Measurements from ENCODE around the gene KLK14. TPM values are rescaled to one million over a fixed set of nuclear protein-coding genes. Genes with fewer than 3 reads are reported as not detected.
A peak's percentile ranks its signal among the peaks of the same experiment; 100 is the strongest.

The KLK14 gene
- total and polyA plus RNA-seq, 8 donors: 0.20 to 0.77 (median 0.32) TPM; not detected in 3

GRCh38 chr19:51083783-51084182 lies 1.1 kb upstream of the KLK14 start:
- Histone ChIP-seq H3K9me3 (no peaks in the 10 kb centered on the region), H3K27ac (no peak overlapping the region), H3K4me1 (peaks cover 6 to 8% (median 7%) of the 10 kb centered on the region in 3 donors), H3K27me3 (no peaks in the 10 kb centered on the region), H3K36me3 (no peaks in the 10 kb centered on the region), H3K4me3 (no peak overlapping the region)
- 84% methylated on average over 13 to 14 of the region's 14 CpGs for WGBS, 2 donors
- ATAC-seq (no peak), FAIRE-seq (no peak), DNase-seq (no peak)
- intact Hi-C loops (cut with DNase I): no loop called here
- TF ChIP-seq CTCF (IDR thresholded peaks at IDR 0.05): no peak

- Histone ChIP-seq H3K9me3 (no peaks in the 10 kb centered on the region), H3K27me3 (no peaks in the 10 kb centered on the region), H3K27ac (no peak overlapping the region), H3K4me3 (no peak overlapping the region), H3K4me1 (peaks cover 6 to 8% (median 7%) of the 10 kb centered on the region in 3 donors), H3K36me3 (no peaks in the 10 kb centered on the region)
- DNase-seq (no peak), FAIRE-seq (no peak), ATAC-seq (no peak)
- TF ChIP-seq CTCF (IDR thresholded peaks at IDR 0.05): no peak
- intact Hi-C loops (cut with DNase I): no loop called here
- 64 to 65% methylated on average over 4 of the region's 4 CpGs for WGBS, 2 donors
Observed at GRCh38 chr19:51083181-51083580, 494 bp upstream of the KLK14 start.

- peaks cover 6 to 8% (median 7%) of the 10 kb centered on the region in 3 donors for H3K4me1 ChIP-seq
- no peak for ATAC-seq
- intact Hi-C loops (cut with DNase I): no loop called here
Observed at GRCh38 chr19:51081476-51081875, 1.2 kb downstream of the KLK14 start.

GRCh38 chr19:51079481-51080110 lies 3.1 kb downstream of the KLK14 start:
- peak; percentile 41 to 83 (median 68) for ATAC-seq

More at GRCh38 chr19:51081476-51081875, 1.2 kb downstream of the KLK14 start:
- Histone ChIP-seq H3K4me3 (no peak overlapping the region), H3K27ac (no peak overlapping the region), H3K9me3 (no peaks in the 10 kb centered on the region), H3K27me3 (no peaks in the 10 kb centered on the region), H3K36me3 (no peaks in the 10 kb centered on the region)
- no peak for TF ChIP-seq CTCF (IDR thresholded peaks at IDR 0.05)
- FAIRE-seq (no peak), DNase-seq (no peak)
- 91 to 93% methylated on average over 14 of the region's 14 CpGs for WGBS, 2 donors

More at GRCh38 chr19:51079481-51080110, 3.1 kb downstream of the KLK14 start:
- Histone ChIP-seq H3K9me3 (no peaks in the 10 kb centered on the region), H3K27ac (no peak overlapping the region), H3K4me3 (no peak overlapping the region), H3K4me1 (no peaks in the 10 kb centered on the region), H3K27me3 (no peaks in the 10 kb centered on the region), H3K36me3 (no peaks in the 10 kb centered on the region)
- intact Hi-C loops (cut with DNase I): no loop called here
- peak in 5 of 6 donors; percentile 68 to 93 (median 80) for DNase-seq
- FAIRE-seq: no peak
- WGBS, 2 donors: 69 to 70% methylated on average over 27 of the region's 27 CpGs
- no peak for TF ChIP-seq CTCF (IDR thresholded peaks at IDR 0.05)
